Measurements from ENCODE around the gene POLQ. TPM values are rescaled to one million over a fixed set of nuclear protein-coding genes. Genes with fewer than 3 reads are reported as not detected.

Gene POLQ
- total and polyA plus RNA-seq, 2 of the 8 experiments (the other 6 are each of a cell fraction or from before 2014, with no cell fraction given) = 3.6 to 15.3 TPM

DNA sequence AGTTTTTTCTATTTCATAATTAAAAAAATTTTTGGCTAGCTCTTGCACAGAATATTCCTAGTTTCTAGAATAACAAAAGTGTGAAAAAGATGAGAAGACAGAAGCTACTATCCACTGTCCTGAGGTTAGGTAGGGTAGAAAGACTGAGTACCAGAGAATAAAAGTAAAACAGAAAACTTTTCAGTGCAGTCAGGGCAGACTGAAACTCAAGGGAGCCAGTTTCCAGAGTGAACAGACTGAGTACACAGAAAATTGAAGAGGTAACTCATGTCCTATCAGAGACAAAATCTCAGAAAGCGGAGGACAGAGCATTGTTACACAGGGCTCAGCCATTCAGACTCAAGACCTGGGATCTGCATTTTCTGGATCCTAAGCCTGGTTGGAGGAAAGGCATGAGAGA is 38.6 kb upstream of the POLQ start (continued):
- TF ChIP-seq MAX (IDR thresholded peaks at IDR 0.05) = no peak
- no peak for TF ChIP-seq GABPA (IDR thresholded peaks at IDR 0.05; ENCODE audit: borderline replicate concordance, insufficient read depth, low read length)
- no peak for TF ChIP-seq HDAC2 (IDR thresholded peaks at IDR 0.05; ENCODE audit: borderline replicate concordance in 1 of 2, low read depth in 2 of 2, low read length in 2 of 2)
- TF ChIP-seq CHD7 (IDR thresholded peaks at IDR 0.05; ENCODE audit: insufficient replicate concordance, low read length) = no peak
- no peak for TF ChIP-seq SRF (IDR thresholded peaks at IDR 0.05; ENCODE audit: low read depth, low read length)
- TF ChIP-seq, protein P1, sequence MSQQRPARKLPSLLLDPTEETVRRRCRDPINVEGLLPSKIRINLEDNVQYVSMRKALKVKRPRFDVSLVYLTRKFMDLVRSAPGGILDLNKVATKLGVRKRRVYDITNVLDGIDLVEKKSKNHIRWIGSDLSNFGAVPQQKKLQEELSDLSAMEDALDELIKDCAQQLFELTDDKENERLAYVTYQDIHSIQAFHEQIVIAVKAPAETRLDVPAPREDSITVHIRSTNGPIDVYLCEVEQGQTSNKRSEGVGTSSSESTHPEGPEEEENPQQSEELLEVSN (IDR thresholded peaks at IDR 0.05) = no peak
- TF ChIP-seq PHF8 (conservative IDR thresholded peaks at IDR 0.05; ENCODE audit: low read depth, low read length) = no peak
